Neural cell (in vitro differentiated cells): ENCODE results near the gene ATOH1.

Experiments used
- EP300 ChIP-seq: fragments of 450-650 bp; conservative IDR thresholded peaks from 2 replicates; pipeline ENCODE4 v1.6.1; 2014; ENCODE audit warnings: antibody characterized with exemption, mild to moderate bottlenecking, moderate library complexity; ENCODE audit not compliant: poor library complexity, severe bottlenecking
- EZH2 ChIP-seq: fragments of 200-600, 300-800 bp; shearing (Covaris generic), sonication (generic); IDR thresholded peaks from 2 replicates; pipeline ENCODE4 v1.6.1; 2014; ENCODE audit warnings: antibody characterized with exemption, low read length, borderline replicate concordance, mild to moderate bottlenecking; ENCODE audit not compliant: insufficient read depth, poor library complexity, severe bottlenecking
- POLR2AphosphoS5 ChIP-seq: IDR thresholded peaks from 2 replicates; pipeline ENCODE4 v1.6.1; 2012
- RAD21 ChIP-seq: fragments of 450-650 bp; conservative IDR thresholded peaks from 2 replicates; pipeline ENCODE4 v1.6.1; 2014; ENCODE audit warnings: antibody characterized with exemption, mild to moderate bottlenecking, moderate library complexity
- TF ChIP-seq, protein P1 (sequence below): fragments of 450-650 bp; IDR thresholded peaks from 2 replicates; pipeline ENCODE4 v1.5.1; 2014; ENCODE audit warnings: antibody characterized with exemption, mild to moderate bottlenecking, moderate library complexity; ENCODE audit not compliant: poor library complexity, severe bottlenecking
- TF ChIP-seq, protein P2 (sequence below): IDR thresholded peaks from 2 replicates; pipeline ENCODE4 v1.6.1; 2012; ENCODE audit warnings: borderline replicate concordance

DNA sequence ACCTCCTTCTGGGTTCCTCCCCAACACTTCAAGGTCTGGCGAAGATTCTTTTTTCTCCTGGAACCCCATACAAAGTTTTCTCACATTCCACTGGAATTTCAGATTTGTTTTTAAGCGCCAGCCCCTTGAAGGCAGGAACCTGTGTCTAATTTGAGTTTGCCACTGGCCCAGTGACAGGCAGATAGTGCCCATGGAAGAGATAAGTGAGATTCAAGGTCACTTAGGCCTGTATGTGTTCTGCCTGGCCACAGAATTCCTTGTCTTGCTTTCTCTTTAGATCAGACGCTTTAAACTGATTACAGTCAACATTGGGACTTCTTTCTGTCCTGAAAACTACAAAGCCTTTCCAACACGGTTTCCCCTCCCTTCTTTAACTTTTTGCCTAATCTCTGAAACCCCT, 11.2 kb downstream of the ATOH1 start:
- TF ChIP-seq POLR2AphosphoS5, result no peak
- TF ChIP-seq, protein P1, sequence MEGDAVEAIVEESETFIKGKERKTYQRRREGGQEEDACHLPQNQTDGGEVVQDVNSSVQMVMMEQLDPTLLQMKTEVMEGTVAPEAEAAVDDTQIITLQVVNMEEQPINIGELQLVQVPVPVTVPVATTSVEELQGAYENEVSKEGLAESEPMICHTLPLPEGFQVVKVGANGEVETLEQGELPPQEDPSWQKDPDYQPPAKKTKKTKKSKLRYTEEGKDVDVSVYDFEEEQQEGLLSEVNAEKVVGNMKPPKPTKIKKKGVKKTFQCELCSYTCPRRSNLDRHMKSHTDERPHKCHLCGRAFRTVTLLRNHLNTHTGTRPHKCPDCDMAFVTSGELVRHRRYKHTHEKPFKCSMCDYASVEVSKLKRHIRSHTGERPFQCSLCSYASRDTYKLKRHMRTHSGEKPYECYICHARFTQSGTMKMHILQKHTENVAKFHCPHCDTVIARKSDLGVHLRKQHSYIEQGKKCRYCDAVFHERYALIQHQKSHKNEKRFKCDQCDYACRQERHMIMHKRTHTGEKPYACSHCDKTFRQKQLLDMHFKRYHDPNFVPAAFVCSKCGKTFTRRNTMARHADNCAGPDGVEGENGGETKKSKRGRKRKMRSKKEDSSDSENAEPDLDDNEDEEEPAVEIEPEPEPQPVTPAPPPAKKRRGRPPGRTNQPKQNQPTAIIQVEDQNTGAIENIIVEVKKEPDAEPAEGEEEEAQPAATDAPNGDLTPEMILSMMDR, result no peak
- TF ChIP-seq, protein P2, sequence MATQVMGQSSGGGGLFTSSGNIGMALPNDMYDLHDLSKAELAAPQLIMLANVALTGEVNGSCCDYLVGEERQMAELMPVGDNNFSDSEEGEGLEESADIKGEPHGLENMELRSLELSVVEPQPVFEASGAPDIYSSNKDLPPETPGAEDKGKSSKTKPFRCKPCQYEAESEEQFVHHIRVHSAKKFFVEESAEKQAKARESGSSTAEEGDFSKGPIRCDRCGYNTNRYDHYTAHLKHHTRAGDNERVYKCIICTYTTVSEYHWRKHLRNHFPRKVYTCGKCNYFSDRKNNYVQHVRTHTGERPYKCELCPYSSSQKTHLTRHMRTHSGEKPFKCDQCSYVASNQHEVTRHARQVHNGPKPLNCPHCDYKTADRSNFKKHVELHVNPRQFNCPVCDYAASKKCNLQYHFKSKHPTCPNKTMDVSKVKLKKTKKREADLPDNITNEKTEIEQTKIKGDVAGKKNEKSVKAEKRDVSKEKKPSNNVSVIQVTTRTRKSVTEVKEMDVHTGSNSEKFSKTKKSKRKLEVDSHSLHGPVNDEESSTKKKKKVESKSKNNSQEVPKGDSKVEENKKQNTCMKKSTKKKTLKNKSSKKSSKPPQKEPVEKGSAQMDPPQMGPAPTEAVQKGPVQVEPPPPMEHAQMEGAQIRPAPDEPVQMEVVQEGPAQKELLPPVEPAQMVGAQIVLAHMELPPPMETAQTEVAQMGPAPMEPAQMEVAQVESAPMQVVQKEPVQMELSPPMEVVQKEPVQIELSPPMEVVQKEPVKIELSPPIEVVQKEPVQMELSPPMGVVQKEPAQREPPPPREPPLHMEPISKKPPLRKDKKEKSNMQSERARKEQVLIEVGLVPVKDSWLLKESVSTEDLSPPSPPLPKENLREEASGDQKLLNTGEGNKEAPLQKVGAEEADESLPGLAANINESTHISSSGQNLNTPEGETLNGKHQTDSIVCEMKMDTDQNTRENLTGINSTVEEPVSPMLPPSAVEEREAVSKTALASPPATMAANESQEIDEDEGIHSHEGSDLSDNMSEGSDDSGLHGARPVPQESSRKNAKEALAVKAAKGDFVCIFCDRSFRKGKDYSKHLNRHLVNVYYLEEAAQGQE, result no peak
- no peak for TF ChIP-seq RAD21
- TF ChIP-seq EP300, result no peak
- no peak for TF ChIP-seq EZH2
